Upper lobe of left lung (tissue), 6 donors: ENCODE data around the gene VMP1. TPM values are rescaled to one million over a fixed set of nuclear protein-coding genes. Genes with fewer than 3 reads are reported as not detected.
"Not testable (repeated sequence)": the region's sequence is repeated elsewhere in the genome, so short reads cannot be mapped to it uniquely, and the experiment has no call there.

Source experiments
- ATAC-seq, 2 donors: fragments of 200-7000 bp; cut with Tn5 transposase; one replicate each; pipeline ENCODE4 v1.9.1; 2022; ENCODE audit warnings: mild to moderate bottlenecking in 2 of 2, moderate library complexity in 2 of 2; ENCODE audit not compliant: low FRiP score in 2 of 2
- DNase-seq, 2 donors: peaks; one replicate each; pipeline ENCODE4 v3.0.0-alpha.2; 2019 to 2020
- H3K27ac ChIP-seq, 4 donors: fragments of 200-600 bp; sonication (generic); one replicate each; pipeline ENCODE4 v1.5.1; 2016 to 2019
- H3K27me3 ChIP-seq, 4 donors: fragments of 200-600 bp; sonication (generic); one replicate each; pipeline ENCODE4 v1.5.1; 2017 to 2019
- H3K36me3 ChIP-seq, 4 donors: fragments of 200-600 bp; sonication (generic); one replicate each; pipeline ENCODE4 v1.5.1; 2016 to 2019
- H3K4me1 ChIP-seq, 4 donors: fragments of 200-600 bp; sonication (generic); one replicate each; pipeline ENCODE4 v1.5.1; 2018 to 2019
- H3K4me3 ChIP-seq, 4 donors: fragments of 200-600 bp; sonication (generic); one replicate each; pipeline ENCODE4 v1.5.1; 2017 to 2019; ENCODE audit warnings: mild to moderate bottlenecking in 2 of 4, moderate library complexity in 1 of 4
- H3K9me3 ChIP-seq, 4 donors: fragments of 200-600 bp; sonication (generic); one replicate each; pipeline ENCODE4 v1.5.1; 2018 to 2019
- CTCF ChIP-seq, 6 experiments: fragments of 450-650 bp in 4 of 6; fragments of 200-600 bp in 2 of 6; sonication (generic) in 2 of 6; IDR thresholded peaks; one replicate each; pipeline ENCODE4 v1.5.1; 2016 to 2019; ENCODE audit warnings: antibody characterized with exemption in 6 of 6
- EP300 ChIP-seq, 4 donors: sonication (generic); formaldehyde crosslinking; IDR thresholded peaks; one replicate each; pipeline ENCODE4 v1.5.1; 2017; ENCODE audit warnings: antibody characterized with exemption in 4 of 4, control low read depth in 2 of 4
- POLR2A ChIP-seq, 4 donors: fragments of 450-650 bp; IDR thresholded peaks; one replicate each; pipeline ENCODE4 v1.5.1; 2016 to 2017; ENCODE audit warnings: antibody characterized with exemption in 4 of 4, mild to moderate bottlenecking in 2 of 4
- POLR2AphosphoS5 ChIP-seq, 2 donors: sonication (generic); formaldehyde crosslinking; IDR thresholded peaks; one replicate each; pipeline ENCODE4 v1.5.1; 2017; ENCODE audit warnings: antibody characterized with exemption in 2 of 2
- WGBS, 2 donors: methylation state at CpG; one replicate each; pipeline ENCODE4 v1.1.5; 2017 to 2018; 5-methylcytosine and 5-hydroxymethylcytosine counted together
- total RNA-seq, 6 donors: library from RNA; depleted of rRNA in 4 of 6; stranded (reverse); fragments of >200 nt in 4 of 6; gene quantifications; one replicate each; pipeline versions ENCODE4 v1.1.0 to v1.2.1, GENCODE V29; 2016 to 2021
- donor health status: DM: no; HTN: no; CAD: no; lungs with moderate emphysema.
- donor health status: DM: no; HTN: yes; CAD: no; lungs with severe emphysema.

VMP1 gene
- total RNA-seq, 6 donors from 2014 or later, result 124 to 246 (median 181) TPM

DNA sequence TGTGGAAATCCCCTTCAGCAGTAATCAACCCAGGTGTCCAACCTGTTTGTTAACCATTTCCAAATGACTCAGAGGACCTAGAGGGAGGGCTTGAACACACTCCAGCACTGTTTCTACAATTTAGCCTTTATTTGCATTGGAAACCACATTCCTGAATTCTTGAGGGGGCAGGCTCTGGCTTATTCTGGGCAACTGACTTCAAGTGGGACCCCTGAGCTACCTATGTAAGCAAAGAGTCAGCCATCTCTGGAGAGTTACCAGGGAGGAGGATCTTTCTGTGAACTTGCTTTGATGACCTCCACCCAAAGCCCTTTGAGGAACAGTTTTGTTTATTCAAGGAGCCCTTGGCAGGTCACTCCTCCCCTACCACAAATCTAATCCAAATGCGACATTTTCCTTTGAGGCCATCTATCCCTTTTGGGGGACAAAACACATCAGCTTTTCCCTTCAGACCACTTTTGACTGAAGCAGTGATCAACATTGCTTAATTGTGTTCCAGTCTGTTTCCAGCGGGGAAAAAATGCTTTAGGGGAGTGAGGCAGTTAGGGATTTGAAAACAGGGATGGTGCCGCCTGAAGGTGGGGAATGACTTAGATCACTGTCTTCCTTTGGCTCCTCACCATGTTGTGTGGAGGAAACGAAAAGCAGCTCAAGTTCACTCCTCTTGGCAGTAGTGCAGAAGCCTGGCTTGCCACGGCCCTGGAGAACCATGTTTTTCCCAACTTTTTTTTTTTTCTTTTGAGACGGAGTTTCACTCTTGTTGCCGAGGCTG is 139.1 kb downstream of the VMP1 start:
- Histone ChIP-seq H3K27ac (peak overlapping the region; percentile 83 to 93 (median 88)), H3K27me3 (no peaks in the 10 kb centered on the region), H3K4me1 (peaks cover 48 to 78% (median 60%) of the 10 kb centered on the region in 4 donors), H3K4me3 (peak overlapping the region in 1 of 4 donors; percentile 8), H3K36me3 (peaks cover 0 to 10% (median 0%) of the 10 kb centered on the region in 4 donors), H3K9me3 (no peaks in the 10 kb centered on the region)
- peak; percentile 6 to 62 for TF ChIP-seq POLR2AphosphoS5 (IDR thresholded peaks at IDR 0.05)
- TF ChIP-seq EP300 (IDR thresholded peaks at IDR 0.05), result peak in 2 of 4 donors; percentile 10 to 59
- no peak for TF ChIP-seq CTCF (IDR thresholded peaks at IDR 0.05)
- TF ChIP-seq POLR2A (IDR thresholded peaks at IDR 0.05), result peak in 1 of 4 donors; percentile 15
- ATAC-seq (peak; percentile 52 to 73), DNase-seq (peak in 1 of 2 donors; percentile 64)
- WGBS, 2 donors, result 36 to 37% methylated on average over 7 of the region's 7 CpGs

GRCh38 chr17:59848385-59848668 is 140.9 kb downstream of the VMP1 start:
- no peak for TF ChIP-seq EP300 (IDR thresholded peaks at IDR 0.05)
- no peak for TF ChIP-seq POLR2AphosphoS5 (IDR thresholded peaks at IDR 0.05)
- TF ChIP-seq POLR2A (IDR thresholded peaks at IDR 0.05), result no peak
- peaks cover 56 to 86% (median 70%) of the 10 kb centered on the region in 4 donors for H3K4me1 ChIP-seq

GRCh38 chr17:59848778-59849177 is 141.3 kb downstream of the VMP1 start:
- peak; percentile 57 to 68 for ATAC-seq
- H3K27me3 ChIP-seq, result no peaks in the 10 kb centered on the region
- no peak overlapping the region for H3K4me3 ChIP-seq
- H3K4me1 ChIP-seq, result peaks cover 56 to 82% (median 70%) of the 10 kb centered on the region in 4 donors
- no peaks in the 10 kb centered on the region for H3K36me3 ChIP-seq
- peak overlapping the region; percentile 83 to 93 (median 88) for H3K27ac ChIP-seq
- WGBS, 2 donors, result 39 to 42% methylated on average over 7 of the region's 7 CpGs
- DNase-seq, result peak; percentile 39 to 93
- H3K9me3 ChIP-seq, result no peaks in the 10 kb centered on the region
- TF ChIP-seq POLR2A (IDR thresholded peaks at IDR 0.05) (peak in 1 of 4 donors; percentile 34), POLR2AphosphoS5 (IDR thresholded peaks at IDR 0.05) (peak; percentile 57 to 65), CTCF (IDR thresholded peaks at IDR 0.05) (no peak), EP300 (IDR thresholded peaks at IDR 0.05) (no peak)

More at GRCh38 chr17:59848385-59848668, 140.9 kb downstream of the VMP1 start:
- no peaks in the 10 kb centered on the region for H3K9me3 ChIP-seq
- DNase-seq (peak in 1 of 2 donors; percentile 21), ATAC-seq (no peak)
- H3K27me3 ChIP-seq, result no peaks in the 10 kb centered on the region
- no peaks in the 10 kb centered on the region for H3K36me3 ChIP-seq
- H3K4me3 ChIP-seq, result no peak overlapping the region
- 95 to 99% methylated on average over 6 of the region's 6 CpGs for WGBS, 2 donors
- peak overlapping the region; percentile 83 to 93 (median 88) for H3K27ac ChIP-seq

- not testable (repeated sequence) for ATAC-seq, H3K27ac ChIP-seq, H3K9me3 ChIP-seq, H3K27me3 ChIP-seq, H3K4me3 ChIP-seq, DNase-seq, H3K36me3 ChIP-seq
- H3K4me1 ChIP-seq, result peaks cover 53 to 69% (median 66%) of the 10 kb centered on the region in 4 donors
- WGBS, 2 donors, result 94 to 97% methylated on average over 15 of the region's 15 CpGs
These were observed 142.9 kb downstream of the VMP1 start for GRCh38 chr17:59850311-59850710.

GRCh38 chr17:59851439-59852375 is 144.3 kb downstream of the VMP1 start:
- H3K27me3 ChIP-seq, result no peaks in the 10 kb centered on the region
- no peak for DNase-seq
- H3K9me3 ChIP-seq, result no peaks in the 10 kb centered on the region
- no peaks in the 10 kb centered on the region for H3K36me3 ChIP-seq
- peak overlapping the region; percentile 14 to 76 (median 62) for H3K27ac ChIP-seq
- ATAC-seq, result peak; percentile 3 to 71
- 57 to 59% methylated on average over 14 of the region's 14 CpGs for WGBS, 2 donors
- no peak overlapping the region for H3K4me3 ChIP-seq
- H3K4me1 ChIP-seq, result peaks cover 48 to 64% (median 61%) of the 10 kb centered on the region in 4 donors
- TF ChIP-seq EP300 (IDR thresholded peaks at IDR 0.05) (peak in 2 of 4 donors; percentile 10 to 38), POLR2AphosphoS5 (IDR thresholded peaks at IDR 0.05) (peak; percentile 71 to 78), CTCF (IDR thresholded peaks at IDR 0.05) (no peak)

DNA sequence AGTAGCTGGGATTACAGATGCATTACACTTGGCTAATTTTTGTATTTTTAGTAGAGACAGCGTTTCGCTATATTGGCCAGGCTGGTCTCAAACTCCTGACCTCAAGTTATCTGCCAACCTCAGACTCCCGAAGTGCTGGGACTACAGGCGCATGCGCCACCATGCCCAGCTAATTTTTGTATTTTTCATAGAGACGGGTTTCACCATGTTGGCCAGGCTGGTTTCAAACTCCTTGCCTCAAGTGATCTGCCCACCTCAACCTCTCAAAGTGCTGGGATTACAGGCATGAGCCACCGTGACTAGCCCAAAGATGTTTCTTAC is 145.4 kb downstream of the VMP1 start:
- Histone ChIP-seq H3K4me1 (peaks cover 40 to 59% (median 57%) of the 10 kb centered on the region in 4 donors), H3K27ac (peak overlapping the region; percentile 38 to 76 (median 62))
- H3K9me3 ChIP-seq, H3K4me3 ChIP-seq, H3K36me3 ChIP-seq, ATAC-seq, DNase-seq, H3K27me3 ChIP-seq: not testable (repeated sequence)
- 96 to 97% methylated on average over 7 of the region's 7 CpGs for WGBS, 2 donors
